H1 (cell line): Measurements from ENCODE around the gene TUT1. TPM values are rescaled to one million over a fixed set of nuclear protein-coding genes. Genes with fewer than 3 reads are reported as not detected.
A peak's percentile ranks its signal among the peaks of the same experiment; 100 is the strongest.

Source experiments
- ATF2 ChIP-seq: IDR thresholded peaks from 2 replicates; pipeline ENCODE4 v1.6.1; 2012; ENCODE audit warnings: low read length, inconsistent platforms
- BACH1 ChIP-seq: IDR thresholded peaks from 2 replicates; pipeline ENCODE4 v1.6.1; 2012; ENCODE audit warnings: low read length, improper control_type of control experiment
- CBX8 ChIP-seq: fragments of 300-800, 300-1000 bp; sonication (generic); IDR thresholded peaks from 2 replicates; pipeline ENCODE4 v1.7.1; 2016; ENCODE audit warnings: low read depth, low read length, borderline replicate concordance
- CHD1 ChIP-seq: IDR thresholded peaks from 2 replicates; pipeline ENCODE4 v1.6.1; 2012; ENCODE audit warnings: low read depth, low read length, improper control_type of control experiment
- CHD2 ChIP-seq: IDR thresholded peaks from 2 replicates; pipeline ENCODE4 v1.6.1; 2012; ENCODE audit warnings: low read length, improper control_type of control experiment
- EGR1 ChIP-seq: IDR thresholded peaks from 2 replicates; pipeline ENCODE4 v1.6.1; 2011; ENCODE audit warnings: low read depth, low read length, borderline replicate concordance
- EZH2 ChIP-seq: fragments of 200-600 bp; sonication (generic); IDR thresholded peaks from 2 replicates; pipeline ENCODE4 v1.7.1; 2012; ENCODE audit warnings: low read depth, mild to moderate bottlenecking, moderate library complexity, low read length, inconsistent platforms; ENCODE audit not compliant: severe bottlenecking
- FOSL1 ChIP-seq: IDR thresholded peaks from 2 replicates; pipeline ENCODE4 v1.6.1; 2011; ENCODE audit warnings: mild to moderate bottlenecking, low read depth, low read length, moderate library complexity; ENCODE audit not compliant: insufficient read depth
- GTF2F1 ChIP-seq: IDR thresholded peaks from 2 replicates; pipeline ENCODE4 v1.6.1; 2012; ENCODE audit warnings: low read depth, low read length, improper control_type of control experiment, borderline replicate concordance
- HDAC6 ChIP-seq: IDR thresholded peaks from one replicate; pipeline ENCODE4 v1.7.1; 2012; ENCODE audit warnings: low read depth, mild to moderate bottlenecking, inconsistent platforms, low read length, moderate library complexity
- JUN ChIP-seq: IDR thresholded peaks from 2 replicates; pipeline ENCODE4 v1.6.1; 2011; ENCODE audit warnings: low read depth, mild to moderate bottlenecking, improper control_type of control experiment, low read length
- JUND ChIP-seq: IDR thresholded peaks from 2 replicates; pipeline ENCODE4 v1.6.1; 2011; ENCODE audit warnings: mild to moderate bottlenecking, improper control_type of control experiment, low read length
- KDM4A ChIP-seq: IDR thresholded peaks from one replicate; pipeline ENCODE4 v1.7.1; 2012; ENCODE audit warnings: low read depth, mild to moderate bottlenecking, moderate library complexity, low read length, inconsistent platforms; ENCODE audit not compliant: severe bottlenecking
- MAFK ChIP-seq: IDR thresholded peaks from 2 replicates; pipeline ENCODE4 v1.6.1; 2012; ENCODE audit warnings: low read depth, mild to moderate bottlenecking, improper control_type of control experiment, low read length
- PHF8 ChIP-seq: fragments of 200-600 bp; sonication (generic); conservative IDR thresholded peaks from 2 replicates; pipeline ENCODE4 v1.7.1; 2012; ENCODE audit warnings: low read depth, mild to moderate bottlenecking, inconsistent platforms, low read length, moderate library complexity
- RBBP5 ChIP-seq: IDR thresholded peaks from 2 replicates; pipeline ENCODE4 v1.7.1; 2012; ENCODE audit warnings: low read depth, mild to moderate bottlenecking, inconsistent platforms, low read length, moderate library complexity, borderline replicate concordance
- RNF2 ChIP-seq: fragments of 200-900, 300-1000 bp; sonication (generic); IDR thresholded peaks from 2 replicates; pipeline ENCODE4 v1.7.1; 2016; ENCODE audit warnings: borderline replicate concordance, low read depth, mild to moderate bottlenecking, antibody characterized with exemption, low read length; ENCODE audit not compliant: poor library complexity, severe bottlenecking; ENCODE audit errors: missing control alignments
- ZNF274 ChIP-seq: IDR thresholded peaks from 2 replicates; pipeline ENCODE4 v1.7.0; 2012; ENCODE audit warnings: low read length, borderline replicate concordance; ENCODE audit errors: extremely low read depth
- polyA plus RNA-seq, 7 experiments: library from polyadenylated mRNA; depleted of rRNA in 3 of 7; stranded (reverse) in 5 of 7; unstranded in 2 of 7; fragments of >200 nt in 5 of 7; fragments of 200-250 nt in 2 of 7; gene quantifications; 1 replicate in 5 of 7; 2 replicates in 1 of 7; 4 replicates in 1 of 7; pipeline versions ENCODE4 v1.2.1 to v1.2.3, GENCODE V29; 2011 to 2013; ENCODE audit warnings: missing spikeins in 2 of 7, mixed read lengths in 2 of 7
- total RNA-seq: library from RNA; stranded (reverse); fragmentation: NEBNext Ultra II Directional; extraction: Animal tissue kit (Norgen Biotek cat#: 25700); gene quantifications from 2 replicates; pipeline ENCODE4 v1.2.1, GENCODE V29; 2021
- TF ChIP-seq, protein P1 (sequence below): IDR thresholded peaks from 2 replicates; pipeline ENCODE4 v1.6.1; 2012; ENCODE audit warnings: inconsistent platforms
- TF ChIP-seq, protein P2 (sequence below): IDR thresholded peaks from 2 replicates; pipeline ENCODE4 v1.6.1; 2011; ENCODE audit warnings: low read depth, mild to moderate bottlenecking, low read length; ENCODE audit not compliant: insufficient read depth
- TF ChIP-seq, protein P3 (sequence below): IDR thresholded peaks from 2 replicates; pipeline ENCODE4 v1.6.1; 2012; ENCODE audit warnings: inconsistent platforms

Gene TUT1
- total and polyA plus RNA-seq, 2 of the 8 experiments (the other 6 are each of a cell fraction or from before 2014, with no cell fraction given) = 17.8 to 24.6 TPM

DNA sequence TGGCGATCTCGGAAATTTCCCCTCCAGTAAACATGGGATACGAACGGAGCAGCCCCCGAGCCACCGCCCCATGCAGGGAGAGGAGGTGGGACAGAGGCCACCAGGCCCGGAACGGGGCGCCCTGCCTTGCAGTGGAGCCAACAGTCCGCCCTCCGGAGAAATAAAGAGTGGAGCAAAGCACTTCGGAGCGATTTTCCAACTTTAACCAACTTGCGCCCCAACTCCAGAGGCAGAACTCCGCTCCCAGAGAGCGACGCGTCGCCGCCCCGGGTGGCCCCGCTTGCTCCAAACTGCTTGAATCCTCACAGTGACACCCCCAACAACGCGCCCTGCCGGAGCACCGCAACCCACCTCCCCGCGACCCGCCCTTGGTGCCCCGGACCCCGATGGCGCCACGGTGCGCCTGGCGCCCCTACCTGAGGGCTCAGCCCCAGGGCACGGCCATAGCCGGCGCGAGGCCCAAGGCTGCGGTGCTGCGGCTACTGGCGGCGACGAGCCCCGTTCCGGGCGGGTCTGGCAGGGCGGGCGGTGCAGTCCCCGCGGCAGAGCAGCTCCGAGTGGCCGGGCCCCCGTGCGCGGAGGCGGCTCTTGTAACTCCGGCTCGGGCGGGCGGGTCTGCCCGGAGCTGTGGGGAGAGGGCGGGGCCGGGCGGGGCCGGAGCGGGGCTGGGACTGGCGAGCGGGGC lies 44.9 kb downstream of the TUT1 start, which contains the start of gene AHNAK (continued):
- TF ChIP-seq JUND (no peak), BACH1 (no peak), FOSL1 (no peak), CHD1 (no peak), RNF2 (peak; percentile 10), CHD2 (no peak), CBX8 (no peak), KDM4A (peak; percentile 50), GTF2F1 (no peak), JUN (no peak), ZNF274 (no peak), PHF8 (no peak), RBBP5 (0 out of 2 replicates have a peak, but pooled peaks have one; percentile 22), MAFK (no peak), ATF2 (no peak), EGR1 (no peak), EZH2 (peak; percentile 23), HDAC6 (no peak)
- TF ChIP-seq, protein P1, sequence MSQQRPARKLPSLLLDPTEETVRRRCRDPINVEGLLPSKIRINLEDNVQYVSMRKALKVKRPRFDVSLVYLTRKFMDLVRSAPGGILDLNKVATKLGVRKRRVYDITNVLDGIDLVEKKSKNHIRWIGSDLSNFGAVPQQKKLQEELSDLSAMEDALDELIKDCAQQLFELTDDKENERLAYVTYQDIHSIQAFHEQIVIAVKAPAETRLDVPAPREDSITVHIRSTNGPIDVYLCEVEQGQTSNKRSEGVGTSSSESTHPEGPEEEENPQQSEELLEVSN = no peak
- TF ChIP-seq, protein P2, sequence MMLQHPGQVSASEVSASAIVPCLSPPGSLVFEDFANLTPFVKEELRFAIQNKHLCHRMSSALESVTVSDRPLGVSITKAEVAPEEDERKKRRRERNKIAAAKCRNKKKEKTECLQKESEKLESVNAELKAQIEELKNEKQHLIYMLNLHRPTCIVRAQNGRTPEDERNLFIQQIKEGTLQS = no peak
- TF ChIP-seq, protein P3, sequence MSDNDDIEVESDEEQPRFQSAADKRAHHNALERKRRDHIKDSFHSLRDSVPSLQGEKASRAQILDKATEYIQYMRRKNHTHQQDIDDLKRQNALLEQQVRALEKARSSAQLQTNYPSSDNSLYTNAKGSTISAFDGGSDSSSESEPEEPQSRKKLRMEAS = peak; percentile 15; the same call in 1 of the 2 replicates
